Inflammatory macrophage treated with lipopolysaccharide for 4 hours (primary cell): ENCODE data around the gene HLA-DPA1.
"Not testable (repeated sequence)": the region's sequence is repeated elsewhere in the genome, so short reads cannot be mapped to it uniquely, and the experiment has no call there.

Experiments used
- DNase-seq: peaks from one replicate; pipeline ENCODE4 v3.0.0-alpha.2; 2020

The HLA-DPA1 gene

DNA sequence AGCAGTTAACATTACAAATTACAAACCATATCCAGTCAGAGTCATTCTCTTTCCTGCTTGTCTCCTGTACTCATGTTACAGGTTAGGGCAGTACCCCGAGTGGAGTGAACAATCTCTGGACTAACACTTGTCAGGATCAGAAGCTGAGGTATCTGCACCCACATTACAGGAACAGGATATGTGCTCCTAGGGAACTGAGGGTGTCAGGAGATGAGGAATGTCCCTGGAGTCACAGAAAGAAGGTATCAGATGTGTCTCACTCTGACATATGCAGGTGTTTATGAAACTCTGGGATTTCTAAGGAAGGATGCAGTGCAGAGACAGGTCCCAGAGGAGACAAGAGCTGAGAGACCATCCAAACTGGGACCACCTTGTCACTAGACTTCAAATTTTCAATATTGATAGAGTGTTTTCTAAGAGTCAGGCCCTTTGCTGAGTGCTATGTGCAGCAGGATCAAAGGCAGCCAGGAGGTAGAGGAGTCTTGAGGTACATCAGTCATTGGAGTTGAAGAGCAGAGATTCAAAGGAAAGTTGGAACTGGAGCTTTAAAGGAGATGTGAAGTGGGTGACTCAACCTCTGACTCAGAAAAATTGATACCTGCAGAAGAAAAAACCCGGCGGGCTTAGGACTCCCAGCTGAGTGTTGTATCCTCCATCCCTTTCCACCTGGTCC lies 14.9 kb upstream of the HLA-DPA1 start:
- no peak for DNase-seq

DNA sequence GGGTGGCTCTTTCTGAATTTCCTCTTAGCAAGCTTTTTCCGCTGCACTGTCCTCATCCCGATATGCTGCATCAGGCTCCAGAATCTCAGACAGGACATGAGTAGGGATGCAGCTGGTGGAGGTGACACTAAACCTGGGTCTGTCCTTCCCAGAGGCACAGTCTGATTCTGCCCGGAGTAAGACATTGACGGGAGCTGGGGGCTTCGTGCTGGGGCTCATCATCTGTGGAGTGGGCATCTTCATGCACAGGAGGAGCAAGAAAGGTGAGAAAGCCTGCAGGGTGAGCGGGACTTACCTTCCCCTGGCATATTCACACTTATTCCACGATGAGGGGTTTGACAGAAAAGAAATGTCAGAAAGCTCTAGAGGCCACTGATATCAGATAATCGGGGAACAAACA lies 12.2 kb upstream of the HLA-DPA1 start:
- no peak for DNase-seq

DNA sequence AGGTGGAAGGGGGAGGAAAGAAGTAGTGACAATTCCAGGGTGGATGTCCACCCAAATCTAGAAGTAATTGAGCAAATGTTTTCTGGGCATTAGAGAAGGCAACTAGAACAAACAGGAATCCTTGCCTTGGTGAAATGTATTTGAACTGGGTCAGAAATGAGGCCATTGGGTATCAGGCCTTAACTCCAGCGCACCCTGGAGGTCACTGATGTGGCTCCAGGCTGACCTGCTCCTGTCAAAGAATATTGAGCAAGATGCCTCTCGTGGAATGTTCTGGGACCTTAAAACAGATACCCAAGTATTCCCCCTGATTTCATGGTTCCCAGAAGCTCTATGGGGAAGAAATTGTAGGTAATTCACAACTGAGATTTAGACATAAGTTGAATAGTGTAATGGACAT lies 9.3 kb upstream of the HLA-DPA1 start:
- DNase-seq: peak; percentile 78

- DNase-seq: peak; percentile 9
Observed at GRCh38 chr6:33081098-33081824, 7.8 kb upstream of the HLA-DPA1 start.

DNA sequence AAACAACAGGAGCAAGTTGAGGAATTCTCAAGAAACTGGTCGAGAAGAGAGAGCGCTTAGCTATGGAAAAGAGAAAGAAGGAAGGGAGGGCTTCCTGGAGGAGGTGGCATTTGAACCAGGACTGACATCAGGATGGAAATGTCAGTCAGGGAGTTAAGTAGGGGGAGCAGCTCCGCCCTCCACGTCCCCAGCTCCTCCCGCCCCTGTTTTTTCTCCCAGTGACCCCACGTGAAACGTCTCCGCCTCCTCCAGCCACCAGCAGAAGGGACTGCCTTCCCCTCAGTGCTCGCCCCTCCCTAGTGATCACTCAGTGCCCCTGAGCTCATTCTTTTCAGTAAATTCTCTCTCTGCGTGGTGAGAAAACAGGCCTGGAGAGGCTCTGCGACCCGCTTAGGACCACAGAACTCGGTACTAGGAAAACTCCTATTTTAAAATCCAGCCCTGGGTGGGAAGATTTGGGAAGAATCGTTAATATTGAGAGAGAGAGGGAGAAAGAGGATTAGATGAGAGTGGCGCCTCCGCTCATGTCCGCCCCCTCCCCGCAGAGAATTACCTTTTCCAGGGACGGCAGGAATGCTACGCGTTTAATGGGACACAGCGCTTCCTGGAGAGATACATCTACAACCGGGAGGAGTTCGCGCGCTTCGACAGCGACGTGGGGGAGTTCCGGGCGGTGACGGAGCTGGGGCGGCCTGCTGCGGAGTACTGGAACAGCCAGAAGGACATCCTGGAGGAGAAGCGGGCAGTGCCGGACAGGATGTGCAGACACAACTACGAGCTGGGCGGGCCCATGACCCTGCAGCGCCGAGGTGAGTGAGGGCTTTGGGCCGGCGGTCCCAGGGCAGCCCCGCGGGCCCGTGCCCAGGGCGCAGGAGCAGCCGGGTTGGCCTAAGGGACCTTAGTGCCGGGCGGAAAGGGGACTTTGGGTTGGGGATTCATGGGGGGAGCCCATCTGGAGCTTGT lies 7.0 kb upstream of the HLA-DPA1 start:
- peak; percentile 68 for DNase-seq

GRCh38 chr6:33079580-33079979 lies 6.1 kb upstream of the HLA-DPA1 start:
- DNase-seq: no peak

- no peak for DNase-seq
Observed at GRCh38 chr6:33078919-33079521, 5.6 kb upstream of the HLA-DPA1 start.

- no peak for DNase-seq
Observed at GRCh38 chr6:33078442-33078841, 5.0 kb upstream of the HLA-DPA1 start.

- DNase-seq: no peak
Observed at GRCh38 chr6:33077908-33078307, 4.5 kb upstream of the HLA-DPA1 start.

DNA sequence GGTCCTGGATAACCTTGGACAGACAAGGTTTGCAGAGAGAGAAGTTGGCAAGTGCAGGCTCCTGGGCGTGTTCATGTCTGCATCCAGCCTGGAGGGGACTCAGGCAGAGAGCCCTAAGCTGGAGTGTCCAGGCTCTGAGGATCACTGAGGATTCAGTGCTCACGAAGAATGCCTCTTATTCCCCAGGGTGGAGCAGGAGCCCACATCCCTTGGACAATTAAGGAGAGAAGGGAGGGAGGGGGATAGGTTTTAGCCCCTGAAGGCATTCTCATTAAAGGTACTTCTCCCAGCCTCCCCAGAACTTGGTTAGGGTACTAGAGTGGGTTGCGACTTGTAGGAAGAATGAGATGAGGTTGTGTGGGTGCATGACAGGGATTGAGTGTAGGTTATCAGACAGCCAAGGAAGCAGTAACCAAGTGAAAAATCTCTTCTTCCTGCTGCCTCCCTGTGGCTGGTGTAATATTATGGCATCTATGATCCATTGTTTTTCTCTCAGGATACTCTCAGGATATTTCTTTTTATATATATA lies 3.0 kb upstream of the HLA-DPA1 start:
- DNase-seq: peak; percentile 22

- DNase-seq: peak; percentile 88
Observed at GRCh38 chr6:33075568-33076405, 2.3 kb upstream of the HLA-DPA1 start, which contains the start of gene HLA-DPB1. TSS of gene HLA-DPB1 (plus strand) at chr6:33075990. CDS start at chr6:33076042, 52 bp downstream.

GRCh38 chr6:33075208-33075567 lies 1.7 kb upstream of the HLA-DPA1 start:
- no peak for DNase-seq

GRCh38 chr6:33072508-33073100 lies 845 bp downstream of the HLA-DPA1 start:
- peak; percentile 26 for DNase-seq

DNA sequence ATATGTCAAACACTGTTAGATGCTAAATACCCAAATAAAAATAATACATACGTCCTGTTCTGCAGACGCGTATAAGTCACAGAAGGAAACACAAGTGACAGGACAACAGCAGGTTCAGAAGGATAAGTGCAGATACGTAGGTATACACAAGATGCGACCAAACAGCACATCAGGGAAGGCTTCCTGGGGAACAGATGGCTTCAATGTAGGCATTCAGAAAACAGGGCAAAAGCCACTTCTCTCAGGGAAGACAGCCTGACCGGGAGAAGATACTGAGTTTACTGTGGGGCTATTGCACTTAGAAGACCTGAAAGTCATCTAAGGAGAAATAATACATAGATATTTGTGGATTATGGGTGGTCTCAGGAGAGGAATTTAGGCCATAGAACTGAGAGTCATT lies 1.9 kb downstream of the HLA-DPA1 start:
- no peak for DNase-seq

DNA sequence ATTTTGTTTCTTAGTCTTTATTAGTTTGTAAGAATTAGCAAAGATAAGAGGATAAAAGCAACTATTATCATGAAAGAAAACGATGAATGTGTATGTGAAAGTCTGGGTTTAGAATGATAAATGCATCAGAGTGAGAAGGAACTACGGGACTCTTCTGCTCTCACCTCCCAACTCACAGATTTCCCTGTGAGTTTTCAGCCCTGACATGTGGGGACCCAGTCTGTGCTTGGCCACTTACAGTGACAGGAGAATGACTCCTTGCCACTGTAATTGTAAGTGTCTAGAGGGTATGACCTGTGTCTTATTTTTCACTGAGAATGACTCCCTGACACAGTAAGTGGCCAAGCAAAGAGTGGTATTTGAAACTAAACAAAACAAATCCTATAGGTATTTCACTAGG lies 2.5 kb downstream of the HLA-DPA1 start:
- DNase-seq: no peak

DNA sequence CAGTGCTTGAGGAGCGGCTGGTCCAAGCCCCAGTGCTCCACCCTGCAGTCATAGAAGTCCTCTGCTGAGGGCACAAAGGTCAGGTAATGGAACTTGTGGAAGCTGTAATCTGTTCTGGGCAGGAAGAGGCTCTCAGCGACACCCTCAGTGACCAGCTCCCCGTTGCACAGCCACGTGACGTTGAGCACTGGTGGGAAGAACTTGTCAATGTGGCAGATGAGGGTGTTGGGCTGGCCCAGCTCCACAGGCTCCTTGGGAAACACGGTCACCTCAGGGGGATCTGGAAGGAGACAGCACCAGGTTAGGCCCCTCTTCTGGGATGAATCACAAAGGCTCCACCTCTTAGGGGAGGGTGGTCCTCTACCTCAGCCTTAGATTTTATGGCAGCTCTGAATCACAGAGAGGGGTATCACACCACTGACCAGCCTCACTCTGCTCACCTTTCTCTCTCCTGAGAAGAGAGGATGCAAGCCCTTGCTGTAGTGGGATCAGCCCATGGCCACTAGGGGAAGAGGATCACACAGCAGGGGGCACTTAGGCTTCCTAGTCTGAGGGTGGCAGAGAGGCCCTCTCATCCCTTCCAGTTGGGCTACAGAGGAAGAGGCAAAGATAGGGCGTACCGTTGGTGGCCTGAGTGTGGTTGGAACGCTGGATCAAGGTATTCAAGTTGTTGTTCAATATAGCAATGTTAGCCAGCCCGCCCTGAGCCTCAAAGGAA lies 4.3 kb downstream of the HLA-DPA1 start:
- DNase-seq: no peak

DNA sequence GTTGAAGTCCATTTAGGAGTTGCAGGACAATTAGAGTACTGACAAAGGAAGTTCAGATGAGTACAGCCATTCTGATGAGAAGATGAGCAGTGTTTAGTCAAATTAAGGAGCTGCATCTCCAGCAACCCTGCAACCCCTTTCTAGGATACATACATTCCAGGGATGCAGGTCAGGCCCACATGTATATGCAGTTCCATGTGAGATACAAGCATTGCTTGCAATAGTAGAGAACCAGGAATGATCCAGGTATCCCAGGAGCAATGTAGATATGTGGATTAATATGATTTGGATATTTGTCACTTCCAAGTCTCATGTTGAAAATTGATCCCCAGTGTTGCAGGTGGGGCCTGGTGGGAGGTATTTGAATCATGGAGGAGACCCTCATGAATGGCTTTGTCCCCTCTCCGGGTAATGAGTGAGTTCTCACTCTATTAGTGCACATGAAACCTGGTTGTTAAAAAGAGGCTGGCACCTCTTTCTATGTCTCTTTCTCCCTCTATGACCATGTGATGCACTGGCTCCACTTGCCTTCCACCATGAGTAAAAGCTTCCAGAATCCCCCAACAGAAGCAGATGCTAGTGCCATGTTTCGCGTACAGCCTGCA lies 6.4 kb downstream of the HLA-DPA1 start:
- DNase-seq: no peak

DNA sequence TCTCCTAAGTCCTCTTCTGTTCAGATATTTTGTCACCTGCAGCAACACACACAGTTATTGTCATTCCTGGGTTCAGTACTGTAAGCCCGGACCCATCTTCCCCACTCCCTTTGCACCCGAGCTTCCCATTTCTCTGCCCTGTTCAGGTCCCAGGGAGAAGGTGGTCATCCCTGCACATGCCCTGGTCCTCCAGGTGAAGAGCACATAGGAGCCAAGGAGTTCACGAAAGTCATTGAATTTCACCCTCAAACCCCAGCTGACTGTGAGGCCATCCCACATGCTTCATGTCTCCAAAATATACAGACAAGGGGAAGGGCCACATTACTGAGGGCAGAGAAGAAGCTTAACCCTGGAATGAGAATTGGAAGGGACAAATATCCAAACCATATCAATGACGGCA lies 8.1 kb downstream of the HLA-DPA1 start:
- DNase-seq: no peak

GRCh38 chr6:33064723-33065122 lies 8.7 kb downstream of the HLA-DPA1 start:
- no peak for DNase-seq

- DNase-seq: not testable (repeated sequence)
Observed at GRCh38 chr6:33063435-33063834, 10.0 kb downstream of the HLA-DPA1 start.
